ENCODE results near the gene AUP1. TPM values are rescaled to one million over a fixed set of nuclear protein-coding genes. Genes with fewer than 3 reads are reported as not detected.
"Not testable (repeated sequence)": the region's sequence is repeated elsewhere in the genome, so short reads cannot be mapped to it uniquely, and the experiment has no call there.

AUP1 gene
- total RNA-seq, 1 experiment from 2014 or later: 150 TPM

GRCh38 chr2:74499267-74499939 is 30.1 kb downstream of the AUP1 start, which contains the start of gene LBX2:
LBX2 (minus strand) TSS chr2:74499603; CDS start chr2:74499537, 66 bp downstream.
- DNase-seq (ENCODE audit: low spot score): no peak

GRCh38 chr2:74498500-74499266 is 30.8 kb downstream of the AUP1 start:
- no peak for DNase-seq (ENCODE audit: low spot score)

GRCh38 chr2:74497777-74498499 is 31.6 kb downstream of the AUP1 start:
- DNase-seq (ENCODE audit: low spot score): no peak

- no peak for DNase-seq (ENCODE audit: low spot score)
These were observed 32.3 kb downstream of the AUP1 start for GRCh38 chr2:74496997-74497776.

GRCh38 chr2:74495440-74495839 is 34.1 kb downstream of the AUP1 start:
- no peak for DNase-seq (ENCODE audit: low spot score)

GRCh38 chr2:74493546-74493945 is 36.0 kb downstream of the AUP1 start:
- DNase-seq (ENCODE audit: low spot score): no peak

GRCh38 chr2:74491648-74492544 is 37.6 kb downstream of the AUP1 start:
- DNase-seq (ENCODE audit: low spot score): no peak

GRCh38 chr2:74489906-74490305 is 39.6 kb downstream of the AUP1 start:
- no peak for DNase-seq (ENCODE audit: low spot score)

- no peak for DNase-seq (ENCODE audit: low spot score)
These were observed 40.6 kb downstream of the AUP1 start for GRCh38 chr2:74488643-74489481.

- no peak for DNase-seq (ENCODE audit: low spot score)
These were observed 43.4 kb downstream of the AUP1 start for GRCh38 chr2:74486141-74486540.

- not testable (repeated sequence) for DNase-seq (ENCODE audit: low spot score)
These were observed 45.8 kb downstream of the AUP1 start for GRCh38 chr2:74483675-74484164.

GRCh38 chr2:74482801-74483674 is 46.5 kb downstream of the AUP1 start, which contains the start of the genes CCDC142 and TTC31:
CCDC142 (minus strand) TSS chr2:74482998; CDS start chr2:74482837, 161 bp downstream.
TTC31 (plus strand) TSS chr2:74483081; CDS start chr2:74483096, 15 bp downstream.
- peak; percentile 94 for DNase-seq (ENCODE audit: low spot score)

GRCh38 chr2:74481961-74482800 is 47.3 kb downstream of the AUP1 start:
- no peak for DNase-seq (ENCODE audit: low spot score)

GRCh38 chr2:74481431-74481830 is 48.1 kb downstream of the AUP1 start:
- DNase-seq (ENCODE audit: low spot score): no peak

Measured in A172 (cell line).